ENCODE measurements around the gene PTGDR.

DNA sequence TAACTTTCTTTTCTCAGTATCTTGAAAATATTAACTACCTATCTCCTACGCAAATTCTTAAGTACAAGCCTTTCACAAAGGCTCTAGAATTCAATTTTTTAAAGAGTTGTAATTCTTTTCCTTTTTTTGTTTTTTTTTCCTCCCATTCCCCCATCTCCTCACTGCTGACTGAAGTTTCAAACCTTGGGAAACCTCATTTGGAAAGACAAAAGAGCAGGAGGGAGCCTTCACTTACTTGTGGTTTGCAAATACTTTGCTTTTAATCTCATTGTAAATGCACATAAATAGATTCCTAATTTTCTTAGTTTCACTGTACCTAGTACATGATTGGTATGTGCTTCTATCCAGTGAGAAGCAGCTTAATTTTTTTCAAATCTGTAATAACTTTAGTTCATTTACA, 15.8 kb upstream of the PTGDR start:
- TF ChIP-seq, protein P1, sequence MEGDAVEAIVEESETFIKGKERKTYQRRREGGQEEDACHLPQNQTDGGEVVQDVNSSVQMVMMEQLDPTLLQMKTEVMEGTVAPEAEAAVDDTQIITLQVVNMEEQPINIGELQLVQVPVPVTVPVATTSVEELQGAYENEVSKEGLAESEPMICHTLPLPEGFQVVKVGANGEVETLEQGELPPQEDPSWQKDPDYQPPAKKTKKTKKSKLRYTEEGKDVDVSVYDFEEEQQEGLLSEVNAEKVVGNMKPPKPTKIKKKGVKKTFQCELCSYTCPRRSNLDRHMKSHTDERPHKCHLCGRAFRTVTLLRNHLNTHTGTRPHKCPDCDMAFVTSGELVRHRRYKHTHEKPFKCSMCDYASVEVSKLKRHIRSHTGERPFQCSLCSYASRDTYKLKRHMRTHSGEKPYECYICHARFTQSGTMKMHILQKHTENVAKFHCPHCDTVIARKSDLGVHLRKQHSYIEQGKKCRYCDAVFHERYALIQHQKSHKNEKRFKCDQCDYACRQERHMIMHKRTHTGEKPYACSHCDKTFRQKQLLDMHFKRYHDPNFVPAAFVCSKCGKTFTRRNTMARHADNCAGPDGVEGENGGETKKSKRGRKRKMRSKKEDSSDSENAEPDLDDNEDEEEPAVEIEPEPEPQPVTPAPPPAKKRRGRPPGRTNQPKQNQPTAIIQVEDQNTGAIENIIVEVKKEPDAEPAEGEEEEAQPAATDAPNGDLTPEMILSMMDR (IDR thresholded peaks at IDR 0.05; ENCODE audit: low read depth, low read length), result no peak
- TF ChIP-seq POLR2A (IDR thresholded peaks at IDR 0.05; ENCODE audit: extremely low read depth, insufficient read length), result no peak
